OCI-LY7 (cell line): Measurements from ENCODE around the gene DOCK4.

Experiments used
- EZH2phosphoT487 ChIP-seq: fragments of 200-600 bp; sonication (generic); IDR thresholded peaks from 2 replicates; pipeline ENCODE4 v1.6.1; 2018; ENCODE audit warnings: low read depth, borderline replicate concordance, mild to moderate bottlenecking, mixed run types, antibody characterized with exemption, low read length, moderate library complexity, mixed read lengths
- TF ChIP-seq, protein P1 (sequence below): fragments of 200-600 bp; sonication (generic); conservative IDR thresholded peaks from 2 replicates; pipeline ENCODE4 v1.5.1; 2014; ENCODE audit warnings: mild to moderate bottlenecking, antibody characterized with exemption, low read length, moderate library complexity, mixed read lengths

DNA sequence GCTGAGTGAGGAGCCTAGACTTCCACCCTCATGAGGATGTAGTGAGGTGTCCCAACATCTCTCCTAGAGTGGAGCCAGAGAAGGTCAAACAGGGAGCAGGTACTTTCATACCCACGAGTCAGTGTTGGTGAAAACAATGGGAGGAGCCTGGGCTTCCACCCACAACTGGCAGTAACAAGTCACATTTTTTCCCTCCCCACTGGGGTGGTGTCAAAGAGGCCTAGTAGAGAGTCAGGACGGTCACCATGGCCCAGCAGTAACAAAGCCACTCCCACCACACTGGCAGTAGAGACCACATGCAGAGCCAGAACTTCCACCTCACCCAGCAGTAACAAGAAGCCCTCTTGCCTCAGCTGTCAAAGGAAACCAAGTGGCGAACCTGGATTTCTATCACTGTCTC lies 363.7 kb downstream of the DOCK4 start:
- TF ChIP-seq, protein P1, sequence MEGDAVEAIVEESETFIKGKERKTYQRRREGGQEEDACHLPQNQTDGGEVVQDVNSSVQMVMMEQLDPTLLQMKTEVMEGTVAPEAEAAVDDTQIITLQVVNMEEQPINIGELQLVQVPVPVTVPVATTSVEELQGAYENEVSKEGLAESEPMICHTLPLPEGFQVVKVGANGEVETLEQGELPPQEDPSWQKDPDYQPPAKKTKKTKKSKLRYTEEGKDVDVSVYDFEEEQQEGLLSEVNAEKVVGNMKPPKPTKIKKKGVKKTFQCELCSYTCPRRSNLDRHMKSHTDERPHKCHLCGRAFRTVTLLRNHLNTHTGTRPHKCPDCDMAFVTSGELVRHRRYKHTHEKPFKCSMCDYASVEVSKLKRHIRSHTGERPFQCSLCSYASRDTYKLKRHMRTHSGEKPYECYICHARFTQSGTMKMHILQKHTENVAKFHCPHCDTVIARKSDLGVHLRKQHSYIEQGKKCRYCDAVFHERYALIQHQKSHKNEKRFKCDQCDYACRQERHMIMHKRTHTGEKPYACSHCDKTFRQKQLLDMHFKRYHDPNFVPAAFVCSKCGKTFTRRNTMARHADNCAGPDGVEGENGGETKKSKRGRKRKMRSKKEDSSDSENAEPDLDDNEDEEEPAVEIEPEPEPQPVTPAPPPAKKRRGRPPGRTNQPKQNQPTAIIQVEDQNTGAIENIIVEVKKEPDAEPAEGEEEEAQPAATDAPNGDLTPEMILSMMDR = no peak
- no peak for TF ChIP-seq EZH2phosphoT487
